ENCODE results near the gene FAM117A. TPM values are rescaled to one million over a fixed set of nuclear protein-coding genes. Genes with fewer than 3 reads are reported as not detected.
A peak's percentile ranks its signal among the peaks of the same experiment; 100 is the strongest.

The FAM117A gene
- total RNA-seq, 1 donor: 1.1 TPM

- peak; percentile 40 for DNase-seq (ENCODE audit: low read depth)
- no peak for TF ChIP-seq CTCF (IDR thresholded peaks at IDR 0.05; ENCODE audit: insufficient read depth, low read length)
- H3K4me3 ChIP-seq (ENCODE audit: low read depth, low read length): no peak overlapping the region
Measured at GRCh38 chr17:49723423-49723822, 40.5 kb downstream of the FAM117A start.

- H3K4me3 ChIP-seq (ENCODE audit: low read depth, low read length): no peak overlapping the region
- no peak for TF ChIP-seq CTCF (IDR thresholded peaks at IDR 0.05; ENCODE audit: insufficient read depth, low read length)
- DNase-seq (ENCODE audit: low read depth): no peak
Measured at GRCh38 chr17:49722066-49722465, 41.9 kb downstream of the FAM117A start.

- no peak for DNase-seq (ENCODE audit: low read depth)
- H3K4me3 ChIP-seq (ENCODE audit: low read depth, low read length): no peak overlapping the region
- TF ChIP-seq CTCF (IDR thresholded peaks at IDR 0.05; ENCODE audit: insufficient read depth, low read length): no peak
Measured at GRCh38 chr17:49717371-49717861, 46.5 kb downstream of the FAM117A start.

- H3K4me3 ChIP-seq (ENCODE audit: low read depth, low read length): no peak overlapping the region
- DNase-seq (ENCODE audit: low read depth): no peak
- no peak for TF ChIP-seq CTCF (IDR thresholded peaks at IDR 0.05; ENCODE audit: insufficient read depth, low read length)
Measured at GRCh38 chr17:49716668-49717364, 47.1 kb downstream of the FAM117A start.

- H3K4me3 ChIP-seq (ENCODE audit: low read depth, low read length): no peak overlapping the region
- no peak for DNase-seq (ENCODE audit: low read depth)
- no peak for TF ChIP-seq CTCF (IDR thresholded peaks at IDR 0.05; ENCODE audit: insufficient read depth, low read length)
Measured at GRCh38 chr17:49715717-49716279, 48.1 kb downstream of the FAM117A start.

GRCh38 chr17:49715216-49715615, 48.7 kb downstream of the FAM117A start:
- no peak for TF ChIP-seq CTCF (IDR thresholded peaks at IDR 0.05; ENCODE audit: insufficient read depth, low read length)
- DNase-seq (ENCODE audit: low read depth): no peak
- no peak overlapping the region for H3K4me3 ChIP-seq (ENCODE audit: low read depth, low read length)

All from fibroblast of the aortic adventitia (primary cell).